Naive thymus-derived CD8-positive, alpha-beta T cell (primary cell): ENCODE measurements around the gene ETFBKMT. TPM values are rescaled to one million over a fixed set of nuclear protein-coding genes. Genes with fewer than 3 reads are reported as not detected.
"Not testable (repeated sequence)": the region's sequence is repeated elsewhere in the genome, so short reads cannot be mapped to it uniquely, and the experiment has no call there.

Experiments used
- ATAC-seq, 2 donors: fragments of 150-1000 bp; cut with Tn5 transposase in 1 of 2; sonication (Bioruptor Pico), chemical (Tn5 transposase) in 1 of 2; 1 replicate in 1 of 2; 2 replicates in 1 of 2; pipeline ENCODE4 v1.10.0; 2021; ENCODE audit warnings: mild to moderate bottlenecking in 2 of 2, moderate library complexity in 2 of 2
- POLR2A ChIA-PET: fragments of 350-600 bp; sonication (Branson Sonifier 250); formaldehyde crosslinking; loops from one replicate; lab custom pipeline; 2021; ENCODE audit warnings: antibody characterized with exemption; lab: Charles Lee
- DNase-seq, 10 donors: peaks; one replicate each; pipeline versions ENCODE4 v3.0.0 to v3.0.0-alpha.2; 2020 to 2022
- H3K27ac Mint-ChIP-seq, 10 donors: one replicate each; pipeline ENCODE4 v1.8.0; 2020 to 2022; ENCODE audit warnings: mild to moderate bottlenecking in 10 of 10, mixed read lengths in 10 of 10, moderate library complexity in 4 of 10, inconsistent platforms in 1 of 10
- H3K27me3 Mint-ChIP-seq, 5 donors: one replicate each; pipeline ENCODE4 v1.8.0; 2021 to 2022; ENCODE audit warnings: mixed read lengths in 5 of 5
- H3K36me3 Mint-ChIP-seq, 3 donors: one replicate each; pipeline ENCODE4 v1.8.0; 2020 to 2022; ENCODE audit warnings: mixed read lengths in 3 of 3, mild to moderate bottlenecking in 2 of 3, inconsistent platforms in 1 of 3
- H3K4me1 Mint-ChIP-seq, 4 donors: one replicate each; pipeline ENCODE4 v1.8.0; 2021 to 2022; ENCODE audit warnings: mixed read lengths in 4 of 4
- H3K4me3 Mint-ChIP-seq, 10 donors: one replicate each; pipeline ENCODE4 v1.8.0; 2020 to 2022; ENCODE audit warnings: mild to moderate bottlenecking in 10 of 10, mixed read lengths in 10 of 10, moderate library complexity in 6 of 10, inconsistent platforms in 1 of 10
- H3K9me3 Mint-ChIP-seq, 9 donors: one replicate each; pipeline ENCODE4 v1.8.0; 2020 to 2022; ENCODE audit warnings: mixed read lengths in 9 of 9, mild to moderate bottlenecking in 3 of 9, inconsistent platforms in 1 of 9, moderate library complexity in 1 of 9
- polyA plus RNA-seq, 3 donors: library from polyadenylated mRNA; unstranded; fragments of 300-500 nt; fragmentation: Illumina TruSeq; gene quantifications; one replicate each; pipeline ENCODE4 v1.2.3, GENCODE V29; 2021
- total RNA-seq, 8 experiments: library from RNA in 2 of 8; stranded (reverse) in 2 of 8; gene quantifications; one replicate each; pipeline ENCODE4 v1.2.3 and lab custom pipeline; 2021 to 2026

The ETFBKMT gene
- total and polyA plus RNA-seq, 5 experiments from 2014 or later: 0.34 to 1.9 (median 0.94) TPM

DNA sequence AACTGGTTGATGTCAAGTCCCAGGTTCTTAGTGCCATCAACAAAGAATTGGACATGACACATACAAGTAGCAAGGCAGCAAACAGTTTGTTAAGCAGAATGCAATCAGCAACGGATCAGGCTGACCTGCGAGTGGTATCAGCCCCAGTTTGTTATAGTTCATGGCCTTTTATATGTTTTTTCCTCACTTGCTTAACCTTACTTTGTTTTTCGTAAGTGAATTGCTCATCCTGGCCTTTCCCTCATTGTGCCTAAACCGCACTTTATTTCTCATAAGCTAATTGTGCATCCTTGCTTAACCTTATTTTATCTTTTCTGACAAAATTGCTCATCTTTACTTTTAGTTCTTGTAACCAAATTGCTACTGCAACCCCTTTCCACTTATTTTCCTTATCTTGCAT is 4.1 kb downstream of the ETFBKMT start:
- ATAC-seq (no peak), DNase-seq (no peak)
- Mint-ChIP-seq H3K27ac (no peak overlapping the region), H3K36me3 (peaks cover 5 to 16% (median 6%) of the 10 kb centered on the region in 3 donors), H3K4me1 (peaks cover 2 to 26% (median 8%) of the 10 kb centered on the region in 4 donors), H3K4me3 (no peak overlapping the region), H3K9me3 (peaks cover 0 to 12% (median 2%) of the 10 kb centered on the region in 9 donors), H3K27me3 (no peaks in the 10 kb centered on the region)
- POLR2A ChIA-PET: no interaction called here

DNA sequence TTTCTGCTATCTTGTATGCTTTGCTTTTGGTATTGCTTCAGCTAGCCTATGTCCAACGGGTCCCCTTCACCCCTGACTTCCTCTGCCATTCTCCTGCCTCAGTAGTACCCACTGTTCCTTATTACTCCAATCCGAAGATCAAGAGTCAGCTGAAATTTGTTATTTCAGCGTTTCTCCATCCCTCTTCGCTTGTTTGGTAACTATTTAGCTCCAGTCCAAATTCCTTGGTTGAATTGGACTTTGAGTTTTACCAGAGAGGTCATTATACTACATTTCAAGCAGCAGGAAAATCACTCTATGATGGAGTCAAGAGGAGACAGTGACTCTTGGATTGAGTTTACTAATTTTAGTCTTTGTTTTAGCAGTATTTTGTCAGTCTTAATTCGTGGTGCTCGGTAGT is 4.5 kb downstream of the ETFBKMT start:
- POLR2A ChIA-PET: no interaction called here
- peaks cover 0 to 17% (median 5%) of the 10 kb centered on the region in 9 donors for H3K9me3 Mint-ChIP-seq
- H3K27me3 Mint-ChIP-seq: no peaks in the 10 kb centered on the region
- no peak overlapping the region for H3K27ac Mint-ChIP-seq
- no peak overlapping the region for H3K4me3 Mint-ChIP-seq
- H3K36me3 Mint-ChIP-seq: peaks cover 6 to 20% (median 8%) of the 10 kb centered on the region in 3 donors
- DNase-seq (no peak), ATAC-seq (no peak)
- H3K4me1 Mint-ChIP-seq: peaks cover 0 to 22% (median 7%) of the 10 kb centered on the region in 4 donors

DNA sequence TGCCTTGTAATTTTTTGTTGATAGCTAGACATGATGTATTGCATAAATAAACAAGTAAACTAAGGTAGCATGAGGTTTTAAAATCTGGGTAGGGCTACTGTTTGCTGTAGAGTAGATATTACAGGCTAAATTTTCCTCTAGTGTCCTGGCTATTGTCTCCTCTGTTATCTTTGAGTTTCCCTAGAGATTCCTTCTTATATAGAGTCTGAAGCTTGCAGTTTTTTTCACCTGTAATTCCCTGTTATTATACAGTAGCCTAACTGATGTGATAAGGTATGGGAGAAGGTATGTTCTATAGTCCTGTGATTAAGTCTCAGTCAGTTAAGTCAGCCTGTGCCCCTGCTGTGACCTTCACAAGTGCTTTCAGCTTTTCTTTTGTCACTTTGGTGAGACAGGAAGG is 9.5 kb downstream of the ETFBKMT start:
- Mint-ChIP-seq H3K4me1 (peaks cover 0 to 6% (median 1%) of the 10 kb centered on the region in 4 donors), H3K27me3 (no peaks in the 10 kb centered on the region), H3K36me3 (peaks cover 19 to 45% (median 38%) of the 10 kb centered on the region in 3 donors), H3K27ac (no peak overlapping the region), H3K9me3 (peaks cover 0 to 30% (median 6%) of the 10 kb centered on the region in 9 donors), H3K4me3 (no peak overlapping the region)
- no peak for ATAC-seq
- DNase-seq: no peak
- POLR2A ChIA-PET: interaction anchor here (0.6 to 1.3 kb wide), 2 partner anchors 10 to 17 kb away, joined by 3 read pairs; partner anchors contain the start of gene ETFBKMT

DNA sequence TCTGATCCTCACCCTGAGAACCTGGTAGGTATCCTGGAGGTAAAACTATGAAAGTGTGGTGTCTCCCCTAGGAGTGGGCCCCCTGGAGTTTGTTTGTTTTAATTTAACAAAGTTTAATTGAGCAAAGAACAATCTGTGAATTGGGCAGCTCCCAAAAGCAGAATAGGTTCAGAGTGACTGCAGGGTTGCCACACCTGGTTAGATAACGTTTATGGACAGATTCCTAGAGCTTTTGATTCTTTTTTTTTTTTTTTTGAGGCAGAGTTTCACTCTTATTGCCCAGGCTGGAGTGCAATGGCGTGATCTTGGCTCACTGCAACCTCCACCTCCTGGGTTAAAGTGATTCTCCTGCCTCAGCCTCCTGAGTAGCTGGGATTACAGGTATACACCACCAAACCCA is 10.1 kb downstream of the ETFBKMT start:
- POLR2A ChIA-PET: interaction anchor here (1.3 kb wide), 1 partner anchor 16 kb away, joined by 3 read pairs; no protein-coding TSS in a partner anchor
- not testable (repeated sequence) for H3K27me3 Mint-ChIP-seq, H3K27ac Mint-ChIP-seq, DNase-seq, ATAC-seq, H3K4me3 Mint-ChIP-seq, H3K4me1 Mint-ChIP-seq
- H3K36me3 Mint-ChIP-seq: peaks cover 19 to 48% (median 42%) of the 10 kb centered on the region in 3 donors
- H3K9me3 Mint-ChIP-seq: peaks cover 0 to 30% (median 6%) of the 10 kb centered on the region in 9 donors

DNA sequence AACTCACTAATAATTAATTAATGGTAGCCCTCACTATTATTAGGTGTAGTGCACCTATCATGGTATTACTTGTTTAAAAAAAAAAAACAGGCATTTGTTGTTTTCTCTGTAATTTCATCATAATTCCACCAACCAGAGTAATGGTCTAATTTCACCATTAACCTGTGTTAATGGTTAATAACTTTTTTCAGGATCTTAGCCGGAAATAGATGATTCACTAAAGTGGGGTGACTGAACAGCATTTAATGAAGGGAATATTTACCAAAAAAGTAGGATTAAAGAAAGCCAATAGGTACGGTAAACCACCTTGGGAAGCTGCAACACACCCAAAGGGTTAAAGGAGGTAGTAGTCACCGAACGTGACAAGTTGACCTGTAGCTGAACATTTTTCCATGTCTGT is 13.0 kb downstream of the ETFBKMT start:
- Mint-ChIP-seq H3K9me3 (peaks cover 0 to 24% (median 6%) of the 10 kb centered on the region in 9 donors), H3K36me3 (peaks cover 13 to 55% (median 49%) of the 10 kb centered on the region in 3 donors), H3K27ac (no peak overlapping the region), H3K4me3 (no peak overlapping the region), H3K27me3 (no peaks in the 10 kb centered on the region), H3K4me1 (peaks cover 0 to 6% (median 5%) of the 10 kb centered on the region in 4 donors)
- POLR2A ChIA-PET: no interaction called here
- DNase-seq (no peak), ATAC-seq (no peak)

DNA sequence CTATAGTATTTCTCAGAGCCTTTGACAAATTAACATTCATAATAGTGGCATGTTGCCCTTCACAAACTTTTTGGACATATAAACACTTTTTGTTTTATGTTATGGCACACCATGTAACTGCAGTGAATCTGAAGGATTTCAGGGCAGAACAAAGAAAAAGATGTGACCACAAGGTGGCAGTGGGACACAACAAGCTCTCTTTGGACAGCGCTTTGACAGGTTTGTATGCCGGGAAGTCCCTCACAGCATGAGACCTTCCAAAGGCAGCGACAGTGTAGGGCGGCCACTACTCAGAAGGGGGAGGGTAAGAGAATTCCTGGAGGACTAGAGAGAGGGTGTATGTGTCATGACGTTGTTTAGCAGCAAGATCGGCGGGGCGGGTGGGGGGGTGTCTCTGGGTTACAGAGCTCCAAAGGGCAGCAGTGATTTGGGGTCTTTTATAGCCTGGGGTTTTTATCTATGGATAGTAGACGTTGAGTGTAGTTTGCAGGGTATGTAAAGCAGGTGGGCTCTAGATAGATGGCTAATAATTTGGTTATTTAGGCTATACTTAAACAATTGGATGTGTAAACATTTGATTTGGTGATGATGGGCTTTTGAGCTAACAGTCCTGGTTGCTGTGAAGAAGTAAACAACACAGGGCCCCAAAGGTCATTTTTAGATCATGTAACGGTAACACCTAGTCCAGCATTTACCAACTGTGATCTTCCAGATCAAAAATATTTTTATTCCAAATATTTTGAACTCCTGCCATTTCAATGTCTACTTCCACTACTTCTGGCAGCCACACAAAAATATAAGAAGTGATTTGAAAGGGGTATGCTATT is 22.9 kb downstream of the ETFBKMT start:
- ATAC-seq (peak; percentile 80 to 81), DNase-seq (peak; percentile 19 to 81 (median 64))
- H3K4me1 Mint-ChIP-seq: peaks cover 7 to 17% (median 13%) of the 10 kb centered on the region in 4 donors
- peaks cover 0 to 43% (median 9%) of the 10 kb centered on the region in 9 donors for H3K9me3 Mint-ChIP-seq
- POLR2A ChIA-PET: interaction anchor here (0.6 to 2.6 kb wide), 12 partner anchors 9 to 296 kb away, joined by 3 to 7 read pairs (median 4); partner anchors contain the start of genes AMN1, ETFBKMT and RESF1
- H3K4me3 Mint-ChIP-seq: peak overlapping the region in 7 of 10 donors; percentile 19 to 77 (median 53)
- peaks cover 5 to 58% (median 49%) of the 10 kb centered on the region in 3 donors for H3K36me3 Mint-ChIP-seq
- no peaks in the 10 kb centered on the region for H3K27me3 Mint-ChIP-seq
- peak overlapping the region; percentile 50 to 92 (median 83) for H3K27ac Mint-ChIP-seq

DNA sequence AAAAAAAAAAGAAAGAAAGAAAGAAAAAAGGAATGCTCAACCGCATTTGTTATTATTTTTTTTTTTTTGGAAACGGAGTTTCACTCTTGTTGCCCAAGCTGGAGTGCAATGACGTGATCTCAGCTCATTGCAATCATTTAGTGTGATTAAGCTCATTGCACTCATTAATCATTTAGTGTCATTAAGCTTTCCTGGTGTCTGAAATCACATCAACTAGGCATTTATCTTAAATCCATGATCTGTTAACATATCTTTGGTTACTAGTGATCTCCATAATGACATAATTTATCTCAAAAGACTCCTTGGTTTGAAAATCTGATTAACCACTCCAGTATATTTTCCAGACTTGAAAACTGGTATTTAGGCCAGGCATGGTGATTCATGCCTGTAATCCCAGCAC is 26.3 kb downstream of the ETFBKMT start:
- Mint-ChIP-seq H3K27ac (no peak overlapping the region), H3K9me3 (peaks cover 0 to 49% (median 9%) of the 10 kb centered on the region in 9 donors), H3K36me3 (peaks cover 13 to 78% (median 72%) of the 10 kb centered on the region in 3 donors), H3K27me3 (no peaks in the 10 kb centered on the region), H3K4me1 (peaks cover 6 to 21% (median 9%) of the 10 kb centered on the region in 4 donors), H3K4me3 (no peak overlapping the region)
- POLR2A ChIA-PET: interaction anchor here (0.5 to 0.7 kb wide), 3 partner anchors 16 to 188 kb away, joined by 3 to 4 read pairs (median 3); no protein-coding TSS in a partner anchor
- no peak for ATAC-seq
- no peak for DNase-seq

DNA sequence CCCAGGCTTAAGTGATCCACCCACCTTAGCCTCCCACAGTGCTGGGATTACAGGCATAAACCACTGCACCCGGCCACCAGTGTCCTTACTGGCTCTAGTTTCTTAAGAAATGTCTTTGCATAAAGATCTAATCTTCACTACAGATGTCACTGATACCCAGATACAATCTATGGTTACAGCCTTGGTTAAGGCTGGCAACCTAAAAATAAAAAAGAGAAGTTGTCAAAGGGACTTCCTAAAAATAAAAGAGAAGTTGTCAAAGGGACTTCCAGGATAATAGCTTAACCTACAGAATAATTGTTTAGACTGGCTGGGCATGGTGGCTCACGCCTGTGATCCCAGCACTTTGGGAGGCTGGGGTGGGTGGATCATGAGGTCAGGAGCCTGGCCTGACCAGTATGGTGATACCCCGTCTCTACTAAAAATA is 27.6 kb downstream of the ETFBKMT start:
- POLR2A ChIA-PET: interaction anchor here (1.3 kb wide), 1 partner anchor 27 kb away, joined by 5 read pairs; the partner anchor contains the start of gene ETFBKMT
- no peak for DNase-seq
- Mint-ChIP-seq H3K36me3 (peaks cover 16 to 81% (median 78%) of the 10 kb centered on the region in 3 donors), H3K9me3 (peaks cover 0 to 48% (median 6%) of the 10 kb centered on the region in 9 donors), H3K4me3 (peak overlapping the region in 1 of 10 donors; percentile 66), H3K27ac (peak overlapping the region in 6 of 10 donors; percentile 4 to 76 (median 68)), H3K4me1 (peaks cover 4 to 17% (median 5%) of the 10 kb centered on the region in 4 donors), H3K27me3 (no peaks in the 10 kb centered on the region)
- peak in 1 of 2 donors; percentile 17 for ATAC-seq

DNA sequence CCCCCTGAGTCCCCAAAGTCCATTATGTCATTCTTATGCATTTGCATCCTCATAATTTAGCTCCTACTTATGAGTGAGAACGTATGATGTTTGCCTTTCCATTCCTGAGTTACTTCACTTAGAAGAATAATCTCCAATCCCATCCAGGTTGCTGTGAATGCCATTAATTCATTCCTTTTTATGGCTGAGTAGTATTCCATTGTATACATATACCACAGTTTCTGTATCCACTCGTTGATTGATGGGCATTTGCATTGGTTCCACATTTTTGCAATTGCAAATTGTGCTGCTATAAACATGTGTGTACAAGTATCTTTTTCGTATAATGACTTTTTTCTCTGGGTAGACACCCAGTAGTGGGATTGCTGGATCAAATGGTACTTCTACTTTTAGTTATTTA is 30.4 kb downstream of the ETFBKMT start:
- H3K27me3 Mint-ChIP-seq, ATAC-seq, H3K4me3 Mint-ChIP-seq, POLR2A ChIA-PET, DNase-seq, H3K27ac Mint-ChIP-seq: not testable (repeated sequence)
- H3K36me3 Mint-ChIP-seq: peaks cover 12 to 76% (median 73%) of the 10 kb centered on the region in 3 donors
- H3K9me3 Mint-ChIP-seq: peaks cover 0 to 24% (median 4%) of the 10 kb centered on the region in 9 donors
- peaks cover 0 to 15% (median 4%) of the 10 kb centered on the region in 4 donors for H3K4me1 Mint-ChIP-seq

DNA sequence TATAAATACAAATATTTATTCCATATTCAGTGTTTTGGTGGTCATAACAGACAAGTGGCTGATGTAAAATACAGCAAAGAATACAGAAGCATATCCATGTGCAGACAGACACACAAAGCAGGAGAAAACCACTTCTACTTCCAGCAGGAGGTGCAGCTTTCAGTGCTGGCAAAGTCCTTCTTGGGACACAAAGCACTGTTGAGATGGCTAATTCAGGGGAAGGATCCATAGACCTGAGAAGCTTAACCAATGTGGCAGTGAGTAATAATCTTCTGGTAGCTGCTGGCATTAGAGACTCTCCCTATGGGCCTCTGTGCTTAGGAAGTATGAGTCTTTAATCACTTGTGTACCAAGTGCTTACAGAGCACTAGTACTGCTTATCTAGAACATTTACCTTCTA is 42.6 kb downstream of the ETFBKMT start:
- H3K27ac Mint-ChIP-seq: peak overlapping the region in 2 of 10 donors; percentile 53 to 60
- POLR2A ChIA-PET: interaction anchor here (1.4 to 2.3 kb wide), 3 partner anchors 13 to 257 kb away, joined by 3 to 7 read pairs (median 5); partner anchors contain the start of genes AMN1 and RESF1
- ATAC-seq (no peak), DNase-seq (no peak)
- H3K4me3 Mint-ChIP-seq: no peak overlapping the region
- H3K9me3 Mint-ChIP-seq: peaks cover 0 to 4% (median 0%) of the 10 kb centered on the region in 9 donors
- peaks cover 11 to 34% (median 22%) of the 10 kb centered on the region in 4 donors for H3K4me1 Mint-ChIP-seq
- H3K27me3 Mint-ChIP-seq: no peaks in the 10 kb centered on the region
- peaks cover 17 to 42% (median 29%) of the 10 kb centered on the region in 3 donors for H3K36me3 Mint-ChIP-seq

DNA sequence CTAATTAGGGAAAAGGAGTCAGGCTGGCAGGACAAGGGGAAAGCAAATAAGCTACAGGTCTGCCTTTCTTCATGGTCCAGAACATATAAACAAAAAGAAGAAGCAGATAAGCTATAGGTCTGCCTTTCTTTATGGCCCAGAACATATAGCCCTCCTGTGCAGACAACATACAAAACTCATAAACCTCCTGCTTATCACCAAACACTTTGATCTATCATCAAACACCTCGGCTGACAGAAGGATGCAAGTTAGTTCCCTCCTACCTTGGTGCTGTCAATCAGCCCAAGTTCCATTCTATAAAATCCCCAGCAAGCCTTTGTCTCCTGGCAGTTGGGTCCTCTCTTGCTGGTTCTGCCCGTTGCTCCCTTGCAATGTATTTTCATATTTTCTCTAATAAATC is 46.1 kb downstream of the ETFBKMT start:
- peaks cover 21 to 42% (median 33%) of the 10 kb centered on the region in 3 donors for H3K36me3 Mint-ChIP-seq

DNA sequence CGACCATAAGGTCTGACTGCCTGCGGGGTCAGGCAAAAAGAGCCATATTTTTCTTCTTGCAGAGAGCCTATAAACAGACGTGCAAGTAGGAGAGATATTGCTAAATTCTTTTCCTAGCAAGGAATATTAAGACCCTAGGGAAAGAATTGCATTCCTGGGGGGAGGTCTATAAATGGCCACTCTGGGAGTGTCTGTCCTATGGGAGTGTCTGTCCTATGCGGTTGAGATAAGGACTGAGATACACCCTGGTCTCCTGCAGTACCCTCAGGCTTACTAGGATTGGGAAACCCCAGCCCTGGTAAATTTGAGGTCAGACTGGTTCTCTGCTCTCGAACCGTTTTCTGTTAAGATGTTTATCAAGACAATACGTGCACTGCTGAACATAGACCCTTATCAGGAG is 48.6 kb downstream of the ETFBKMT start:
- POLR2A ChIA-PET, H3K4me3 Mint-ChIP-seq, H3K27me3 Mint-ChIP-seq, H3K27ac Mint-ChIP-seq, ATAC-seq, DNase-seq: not testable (repeated sequence)
- peaks cover 17 to 31% (median 30%) of the 10 kb centered on the region in 3 donors for H3K36me3 Mint-ChIP-seq
- H3K9me3 Mint-ChIP-seq: peaks cover 0 to 38% (median 18%) of the 10 kb centered on the region in 9 donors
- H3K4me1 Mint-ChIP-seq: peaks cover 11 to 33% (median 31%) of the 10 kb centered on the region in 4 donors

More for the DNA sequence above, 46.1 kb downstream of the ETFBKMT start:
- peaks cover 13 to 34% (median 26%) of the 10 kb centered on the region in 4 donors for H3K4me1 Mint-ChIP-seq
- ATAC-seq (peak; percentile 65 to 68), DNase-seq (peak in 1 of 10 donors; percentile 48)
- POLR2A ChIA-PET: no interaction called here
- peak overlapping the region in 1 of 10 donors; percentile 45 for H3K4me3 Mint-ChIP-seq
- H3K9me3 Mint-ChIP-seq: peaks cover 0 to 34% (median 16%) of the 10 kb centered on the region in 9 donors
- H3K27ac Mint-ChIP-seq: peak overlapping the region in 8 of 10 donors; percentile 22 to 76 (median 48)
- no peaks in the 10 kb centered on the region for H3K27me3 Mint-ChIP-seq
